GM13976 (cell line): ENCODE data around the gene CASKIN1.

Experiments used
- DNase-seq: peaks from one replicate; pipeline ENCODE4 v3.0.0; 2012; ENCODE audit warnings: low spot score
- CTCF ChIP-seq: IDR thresholded peaks from 2 replicates; pipeline ENCODE4 v1.5.1; 2012; ENCODE audit warnings: borderline replicate concordance, mild to moderate bottlenecking; ENCODE audit not compliant: insufficient read depth; ENCODE audit errors: extremely low read depth, missing control alignments, control extremely low read depth
- in situ Hi-C: fragments of 300-500 bp; cut with MboI; formaldehyde crosslinking; loops from one replicate; pipeline ENCODE4 v1.12.0; 2022; ENCODE audit warnings: low sequenced_read_pairs, mixed read lengths, inconsistent platforms; ENCODE audit not compliant: unreplicated experiment

The CASKIN1 gene

GRCh38 chr16:2177101-2177500, 19.3 kb downstream of the CASKIN1 start:
- in situ Hi-C loops, result no loop called here
- no peak for TF ChIP-seq CTCF
- DNase-seq, result no peak

GRCh38 chr16:2176047-2176446, 20.4 kb downstream of the CASKIN1 start:
- DNase-seq, result no peak
- no peak for TF ChIP-seq CTCF
- in situ Hi-C loops, result no loop called here

GRCh38 chr16:2175454-2175853, 21.0 kb downstream of the CASKIN1 start:
- DNase-seq, result no peak
- TF ChIP-seq CTCF, result no peak
- in situ Hi-C loops, result no loop called here

- in situ Hi-C loops, result no loop called here
- no peak for TF ChIP-seq CTCF
- no peak for DNase-seq
Measured at GRCh38 chr16:2174396-2175131, 21.8 kb downstream of the CASKIN1 start.

GRCh38 chr16:2173916-2174315, 22.5 kb downstream of the CASKIN1 start:
- DNase-seq, result no peak
- in situ Hi-C loops, result no loop called here
- no peak for TF ChIP-seq CTCF

GRCh38 chr16:2173366-2173765, 23.0 kb downstream of the CASKIN1 start:
- DNase-seq, result no peak
- in situ Hi-C loops, result no loop called here
- no peak for TF ChIP-seq CTCF
